HUDEP-2 (cell line): Measurements from ENCODE around the gene JARID2.

ENCODE experiments used
- DNase-seq, 76 experiments: peaks; one replicate each; lab custom pipeline; 2025; ENCODE audit not compliant: unreplicated experiment in 76 of 76; lab: John Stamatoyannopoulos, UW

Gene JARID2

DNA sequence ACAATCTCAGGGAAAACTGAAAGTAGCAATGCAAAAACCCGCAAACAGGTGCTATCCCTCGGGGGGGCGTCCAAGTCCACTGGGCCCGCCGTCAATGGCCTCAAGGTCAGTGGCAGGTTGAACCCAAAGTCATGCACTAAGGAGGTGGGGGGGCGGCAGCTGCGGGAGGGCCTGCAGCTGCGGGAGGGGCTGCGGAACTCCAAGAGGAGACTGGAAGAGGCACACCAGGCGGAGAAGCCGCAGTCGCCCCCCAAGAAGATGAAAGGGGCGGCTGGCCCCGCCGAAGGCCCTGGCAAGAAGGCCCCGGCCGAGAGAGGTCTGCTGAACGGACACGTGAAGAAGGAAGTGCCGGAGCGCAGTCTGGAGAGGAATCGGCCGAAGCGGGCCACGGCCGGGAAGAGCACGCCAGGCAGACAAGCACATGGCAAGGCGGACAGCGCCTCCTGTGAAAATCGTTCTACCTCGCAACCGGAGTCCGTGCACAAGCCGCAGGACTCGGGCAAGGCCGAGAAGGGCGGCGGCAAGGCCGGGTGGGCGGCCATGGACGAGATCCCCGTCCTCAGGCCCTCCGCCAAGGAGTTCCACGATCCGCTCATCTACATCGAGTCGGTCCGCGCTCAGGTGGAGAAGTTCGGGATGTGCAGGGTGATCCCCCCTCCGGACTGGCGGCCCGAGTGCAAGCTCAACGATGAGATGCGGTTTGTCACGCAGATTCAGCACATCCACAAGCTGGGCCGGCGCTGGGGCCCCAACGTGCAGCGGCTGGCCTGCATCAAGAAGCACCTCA lies 250.7 kb downstream of the JARID2 start:
- no peak for DNase-seq

- DNase-seq: peak in 22 of 76 experiments; percentile 10 to 46 (median 30)
Observed at GRCh38 chr6:15498640-15499039, 252.8 kb downstream of the JARID2 start.

DNA sequence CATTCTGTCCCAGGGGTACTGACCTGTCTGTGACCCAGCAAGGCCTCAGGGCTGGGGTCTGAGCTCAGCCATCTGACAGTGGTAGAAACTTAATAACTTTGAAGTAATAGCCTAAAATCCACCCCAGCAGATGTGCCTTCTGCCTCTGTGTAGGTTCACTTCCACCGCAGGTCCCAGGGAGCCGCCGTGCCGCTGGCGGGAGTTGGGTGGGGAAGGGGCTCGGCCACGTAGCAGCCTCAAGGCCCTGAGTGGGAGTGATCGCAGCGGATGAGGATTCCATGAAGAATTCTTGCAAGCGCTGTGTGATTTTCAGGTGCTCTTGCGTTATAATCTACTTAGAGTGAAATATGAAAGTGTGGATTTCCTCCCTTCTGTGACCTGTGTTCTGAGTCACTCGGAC lies 253.3 kb downstream of the JARID2 start:
- DNase-seq: no peak

- no peak for DNase-seq
Observed at GRCh38 chr6:15499591-15499990, 253.7 kb downstream of the JARID2 start.

DNA sequence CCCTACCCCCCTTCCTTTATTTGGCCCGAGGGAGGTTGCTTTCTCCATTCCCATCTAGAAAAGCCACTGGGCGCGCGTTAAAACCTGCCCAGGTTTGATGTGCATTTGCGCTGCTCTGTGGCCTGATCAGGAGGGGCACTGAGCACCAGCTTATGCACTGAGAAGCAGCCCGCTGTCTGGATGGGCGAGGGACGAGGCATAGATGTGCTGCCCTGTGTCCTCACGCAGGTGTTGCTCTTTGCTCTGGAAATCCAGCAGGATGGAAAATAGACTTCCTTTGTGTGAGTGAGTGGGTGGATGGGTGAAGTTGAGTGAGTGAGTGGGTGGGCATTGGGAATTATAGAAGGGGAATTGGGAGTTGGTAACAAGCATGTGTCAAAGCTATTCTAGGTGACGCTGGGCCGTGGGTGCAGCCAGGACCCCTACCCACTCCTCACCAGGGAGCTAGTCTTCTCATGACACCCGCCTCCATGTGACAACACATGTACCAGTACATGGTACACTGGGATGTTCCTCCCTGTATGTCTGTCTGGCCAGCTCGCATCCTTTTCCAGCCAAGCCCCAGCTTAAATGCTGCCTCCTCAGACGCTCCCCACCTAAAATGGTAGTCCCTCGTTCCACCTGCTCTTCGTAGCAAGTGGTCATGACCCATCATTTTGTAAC lies 254.3 kb downstream of the JARID2 start:
- no peak for DNase-seq

- no peak for DNase-seq
Observed at GRCh38 chr6:15500901-15501825, 255.3 kb downstream of the JARID2 start.

DNA sequence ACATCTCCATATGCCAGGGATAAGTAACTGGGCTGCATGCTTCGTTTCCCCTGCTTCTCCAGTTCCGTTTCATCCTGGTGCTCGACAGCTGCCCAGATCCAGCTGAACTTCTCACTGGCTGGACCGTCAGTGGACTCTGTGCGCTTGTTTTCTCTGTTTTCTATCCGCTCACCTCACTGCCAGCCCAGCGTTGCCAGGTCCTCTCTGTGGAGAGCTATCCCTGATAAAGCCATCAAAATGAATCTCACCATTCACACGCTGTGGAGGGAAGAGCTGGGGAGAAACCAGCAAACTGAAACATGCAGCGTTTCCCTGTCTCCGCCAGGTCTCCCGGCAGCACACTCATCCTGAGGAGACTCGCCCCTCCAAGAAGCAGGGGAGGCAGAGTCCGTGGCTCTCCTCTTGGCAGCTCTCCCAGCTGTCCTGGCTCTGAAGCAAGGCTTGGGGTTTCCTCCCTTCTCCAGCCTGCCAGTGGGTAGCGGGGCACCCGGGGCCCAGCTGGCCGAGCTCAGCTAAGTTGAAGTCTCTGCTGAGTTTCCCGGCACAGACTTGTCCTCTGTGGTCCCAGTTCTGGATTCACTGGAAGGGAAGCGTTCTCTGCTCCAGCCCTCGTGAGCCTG lies 256.1 kb downstream of the JARID2 start:
- peak in 1 of 76 experiments; percentile 31 for DNase-seq

DNA sequence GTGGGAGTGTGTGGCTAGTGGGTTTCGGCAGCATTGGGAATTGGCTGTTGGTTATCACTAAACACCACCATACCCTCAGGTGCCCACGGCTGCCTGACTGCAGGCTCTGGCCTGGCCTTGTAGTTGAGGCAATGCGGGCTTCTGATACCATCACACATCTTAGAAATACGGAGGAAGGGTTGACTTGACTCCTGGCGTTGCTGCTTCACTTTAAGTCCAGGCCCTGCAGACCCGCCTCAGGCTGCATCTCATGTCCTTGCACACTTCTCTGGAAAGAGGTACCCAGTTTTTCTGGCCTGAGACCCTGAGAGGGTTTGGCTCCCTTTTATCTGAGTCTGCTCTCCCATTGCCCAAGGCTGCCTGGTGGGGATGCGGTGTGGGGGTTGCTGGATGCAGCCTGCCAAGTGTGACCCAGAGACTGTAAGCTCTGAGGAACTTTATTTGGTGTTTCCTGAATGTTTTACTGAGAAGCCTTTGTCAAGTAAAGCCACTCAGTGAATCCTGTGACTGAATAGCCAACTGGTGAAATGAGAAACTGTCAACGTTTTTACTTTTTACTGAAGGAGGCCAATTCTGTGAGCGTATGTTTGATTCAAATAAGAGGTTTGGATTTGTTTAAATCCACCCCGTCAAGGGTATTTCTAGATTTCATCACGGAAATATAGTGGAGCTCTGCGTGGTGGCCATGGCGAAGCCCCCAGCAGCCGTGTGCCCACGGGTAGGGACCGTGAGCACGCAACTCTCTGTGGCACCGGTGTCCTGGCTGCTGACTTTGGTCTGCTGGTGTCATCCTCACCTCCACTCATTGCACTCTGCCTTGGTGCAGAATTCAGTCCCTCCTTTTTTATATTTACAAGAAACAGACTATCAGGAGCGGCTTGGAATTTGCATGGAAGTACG lies 256.8 kb downstream of the JARID2 start:
- no peak for DNase-seq

DNA sequence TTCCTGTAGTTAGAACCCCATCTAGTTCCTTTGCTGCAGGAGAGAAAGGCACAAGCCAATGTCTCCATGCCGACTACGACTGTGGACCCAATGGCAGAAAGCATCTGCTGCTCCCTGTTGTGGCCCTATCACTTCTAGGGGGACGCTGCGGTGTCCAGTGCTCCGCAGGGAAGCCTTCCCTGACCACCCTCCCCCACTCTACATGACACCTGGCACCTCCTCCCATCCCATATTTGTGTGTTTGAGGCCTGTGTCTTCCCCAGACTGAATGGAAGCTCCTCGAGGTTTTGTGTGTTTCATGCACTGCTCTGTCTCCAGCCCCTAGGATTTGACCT lies 257.4 kb downstream of the JARID2 start:
- DNase-seq: no peak

- DNase-seq: no peak
Observed at GRCh38 chr6:15504040-15504495, 258.2 kb downstream of the JARID2 start.

DNA sequence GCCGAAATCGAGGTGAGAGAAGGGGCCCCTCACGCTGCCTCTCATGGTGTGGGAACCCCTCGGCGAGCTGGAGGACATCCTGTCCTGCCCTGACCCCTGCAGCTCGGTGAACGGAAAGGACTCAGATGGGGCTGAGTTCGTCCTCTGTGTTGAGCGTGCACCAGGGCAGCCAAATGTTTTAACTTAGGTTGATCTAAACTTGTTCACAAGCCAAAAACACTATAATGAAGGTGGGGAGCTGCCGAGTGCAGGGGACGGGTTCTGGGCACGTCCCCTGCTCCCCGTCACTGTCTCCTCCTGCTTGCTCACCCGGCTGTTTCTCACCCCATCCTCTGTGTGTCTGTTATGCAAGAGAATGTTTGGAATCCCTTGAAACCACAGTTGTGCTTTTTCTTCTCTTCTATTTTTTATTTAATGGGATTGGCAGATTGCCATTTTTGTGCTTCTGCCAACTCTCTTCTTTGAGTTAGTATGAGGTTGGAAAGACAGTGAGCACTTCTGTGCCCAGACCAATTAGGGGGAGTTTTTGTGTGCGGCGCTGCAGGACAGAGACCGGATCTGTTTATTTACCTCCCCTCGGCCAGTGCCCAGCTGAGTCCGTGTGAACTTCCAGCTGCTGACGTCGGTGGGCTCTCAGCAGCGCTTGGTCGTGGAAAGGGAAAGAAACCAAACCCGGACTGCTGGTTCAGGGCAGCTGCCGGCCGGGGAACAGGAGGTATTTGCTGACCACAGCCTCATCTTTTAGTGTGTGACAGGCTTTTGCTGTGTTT lies 258.9 kb downstream of the JARID2 start:
- no peak for DNase-seq

GRCh38 chr6:15505463-15505918 lies 259.6 kb downstream of the JARID2 start:
- no peak for DNase-seq

GRCh38 chr6:15506066-15506465 lies 260.2 kb downstream of the JARID2 start:
- no peak for DNase-seq

- DNase-seq: no peak
Observed at GRCh38 chr6:15507221-15507620, 261.4 kb downstream of the JARID2 start.

DNA sequence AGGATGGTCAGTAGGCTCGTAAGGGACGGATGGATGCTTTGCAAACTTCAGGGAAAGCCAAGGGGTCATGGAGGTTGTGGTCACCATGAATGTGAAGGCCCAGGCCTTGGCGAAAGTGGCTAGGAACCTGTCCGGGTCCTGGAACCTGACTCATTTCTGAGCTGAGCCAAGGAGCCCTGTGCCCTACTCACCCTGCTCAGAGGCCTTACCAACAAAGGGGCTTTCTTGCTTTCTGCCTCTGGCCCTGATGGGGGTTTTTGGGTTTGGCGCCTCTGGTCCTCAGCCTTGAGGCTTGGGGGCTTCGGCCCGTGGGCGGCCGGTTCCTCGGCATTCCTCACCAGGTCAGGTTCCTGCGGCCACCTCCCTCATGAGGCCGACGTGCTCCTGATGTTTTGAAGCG lies 261.9 kb downstream of the JARID2 start:
- DNase-seq: no peak

GRCh38 chr6:15508441-15508871 lies 262.6 kb downstream of the JARID2 start:
- DNase-seq: no peak

DNA sequence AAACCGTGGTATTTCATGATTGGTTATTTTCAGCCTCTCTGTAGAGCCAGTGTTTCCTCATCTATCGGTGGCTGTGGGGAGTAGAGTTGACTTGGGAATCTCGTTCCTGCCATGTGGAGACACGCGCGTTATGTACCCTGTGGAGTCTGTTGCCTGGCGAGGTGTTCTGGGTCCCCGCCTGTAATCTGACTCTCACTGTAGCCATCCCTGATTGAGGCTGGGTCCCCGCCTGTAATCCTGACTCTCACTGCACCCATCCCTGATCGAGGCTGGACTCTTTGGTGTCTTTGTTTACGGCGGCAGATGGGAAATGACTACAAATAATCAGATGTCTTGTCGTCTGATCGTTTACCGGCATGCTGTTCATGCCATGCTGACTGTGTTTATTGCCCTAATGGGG lies 263.1 kb downstream of the JARID2 start:
- DNase-seq: no peak

DNA sequence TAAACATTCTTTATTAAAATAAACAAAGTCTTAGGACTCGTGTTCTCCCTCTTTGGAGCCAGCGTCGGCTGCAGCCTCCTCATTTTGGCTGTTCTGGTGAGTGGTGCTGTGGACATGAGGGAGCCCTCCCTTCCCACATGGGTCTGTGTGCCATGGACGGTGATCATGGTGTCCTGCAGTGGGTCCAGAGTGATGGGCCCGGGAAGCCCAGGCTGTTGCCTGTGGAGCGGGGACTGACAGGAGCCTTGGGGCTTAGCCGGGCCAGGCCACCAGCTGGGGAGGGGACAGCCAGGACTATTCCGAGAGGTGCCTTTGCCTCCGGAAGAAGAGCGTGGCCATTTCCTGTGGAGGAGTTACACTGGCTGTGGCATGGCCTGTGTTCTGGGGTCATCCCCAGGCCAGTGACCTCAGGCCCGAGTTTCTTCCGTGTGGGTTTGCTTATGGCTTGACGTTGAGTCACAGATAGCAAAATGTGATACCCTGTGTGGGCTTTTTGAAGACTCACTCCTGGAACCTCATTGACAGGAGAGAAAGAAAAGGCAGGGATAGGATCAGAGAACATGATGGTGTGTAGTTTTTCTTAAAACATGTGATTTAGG lies 263.6 kb downstream of the JARID2 start:
- peak in 4 of 76 experiments; percentile 8 to 31 (median 14) for DNase-seq
